Hypothalamus (tissue), 51 donors: Measurements from ENCODE around the gene KPNB1.
A peak's percentile ranks its signal among the peaks of the same experiment; 100 is the strongest.

Experiments used
- DNase-seq, 51 donors: peaks; one replicate each; lab custom pipeline; 2025; lab: John Stamatoyannopoulos, UW

KPNB1 gene

GRCh38 chr17:47636273-47637030 is 13.3 kb upstream of the KPNB1 start:
- DNase-seq = no peak

- DNase-seq = no peak
Measured at GRCh38 chr17:47638903-47639302, 10.8 kb upstream of the KPNB1 start.

- DNase-seq = no peak
Measured at GRCh38 chr17:47640076-47640475, 9.6 kb upstream of the KPNB1 start.

- no peak for DNase-seq
Measured at GRCh38 chr17:47641202-47641601, 8.5 kb upstream of the KPNB1 start.

- no peak for DNase-seq
Measured at GRCh38 chr17:47643116-47643515, 6.6 kb upstream of the KPNB1 start.

- DNase-seq = no peak
Measured at GRCh38 chr17:47644324-47644723, 5.4 kb upstream of the KPNB1 start.

GRCh38 chr17:47649972-47650524 is 329 bp downstream of the KPNB1 start:
- DNase-seq = peak in 10 of 51 donors; percentile 45 to 91 (median 70)

- peak in 49 of 51 donors; percentile 61 to 96 (median 90) for DNase-seq
Measured at GRCh38 chr17:47650525-47651522, 1.1 kb downstream of the KPNB1 start.

GRCh38 chr17:47651704-47652103 is 2.0 kb downstream of the KPNB1 start:
- DNase-seq = no peak

- DNase-seq = no peak
Measured at GRCh38 chr17:47652570-47652969, 2.9 kb downstream of the KPNB1 start.

GRCh38 chr17:47653442-47653841 is 3.7 kb downstream of the KPNB1 start:
- DNase-seq = no peak

- DNase-seq = peak in 4 of 51 donors; percentile 2 to 13 (median 6)
Measured at GRCh38 chr17:47654991-47655390, 5.3 kb downstream of the KPNB1 start.

- DNase-seq = no peak
Measured at GRCh38 chr17:47660064-47660492, 10.4 kb downstream of the KPNB1 start.

GRCh38 chr17:47663912-47664623 is 14.3 kb downstream of the KPNB1 start:
- DNase-seq = peak in 30 of 51 donors; percentile 0 to 65 (median 22)

GRCh38 chr17:47664624-47664941 is 14.9 kb downstream of the KPNB1 start:
- no peak for DNase-seq

- no peak for DNase-seq
Measured at GRCh38 chr17:47665655-47666054, 15.9 kb downstream of the KPNB1 start.

GRCh38 chr17:47669081-47669480 is 19.4 kb downstream of the KPNB1 start:
- DNase-seq = no peak

GRCh38 chr17:47670064-47670463 is 20.3 kb downstream of the KPNB1 start:
- DNase-seq = no peak

GRCh38 chr17:47674499-47674898 is 24.8 kb downstream of the KPNB1 start:
- no peak for DNase-seq

GRCh38 chr17:47675380-47676198 is 25.9 kb downstream of the KPNB1 start:
- no peak for DNase-seq
